ENCODE results near the gene GSTT2. TPM values are rescaled to one million over a fixed set of nuclear protein-coding genes. Genes with fewer than 3 reads are reported as not detected.
"Not testable (repeated sequence)": the region's sequence is repeated elsewhere in the genome, so short reads cannot be mapped to it uniquely, and the experiment has no call there.

The GSTT2 gene
- polyA plus RNA-seq, 1 experiment: 1.1 TPM

GRCh38 chr22:23954193-23954990 lies 25.5 kb upstream of the GSTT2 start:
- H3K27ac ChIP-seq (ENCODE audit: low read depth, low read length); POLR2A ChIA-PET; CTCF ChIA-PET; H3K4me3 ChIP-seq (ENCODE audit: low read depth, low read length); H3K9me3 ChIP-seq (ENCODE audit: control insufficient read depth, insufficient read depth, low read length); DNase-seq (ENCODE audit: low read depth, low spot score); H3K27me3 ChIP-seq (ENCODE audit: control insufficient read depth, insufficient read depth, low read length): not testable (repeated sequence)

DNA sequence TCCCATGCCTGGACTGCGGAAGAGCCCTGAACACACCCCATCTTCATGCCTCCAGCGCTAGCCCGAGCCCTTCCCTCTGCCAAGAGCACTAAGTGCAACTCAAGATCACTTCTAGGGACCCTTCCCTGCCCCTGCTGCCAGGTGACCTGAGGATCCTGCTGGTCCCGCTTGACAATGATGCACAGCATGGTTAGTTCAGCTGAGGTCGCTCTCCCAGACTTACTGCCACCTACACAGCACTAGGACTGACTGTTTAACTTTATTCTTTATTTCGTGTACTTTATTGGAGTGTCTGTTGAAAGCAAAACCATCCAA lies 25.0 kb upstream of the GSTT2 start:
- H3K27me3 ChIP-seq (ENCODE audit: control insufficient read depth, insufficient read depth, low read length); DNase-seq (ENCODE audit: low read depth, low spot score); POLR2A ChIA-PET; H3K27ac ChIP-seq (ENCODE audit: low read depth, low read length); H3K9me3 ChIP-seq (ENCODE audit: control insufficient read depth, insufficient read depth, low read length); H3K4me3 ChIP-seq (ENCODE audit: low read depth, low read length): not testable (repeated sequence)
- CTCF ChIA-PET: interaction anchor here (1.6 kb wide), 1 partner anchor 105 kb away, joined by 4 read pairs; no protein-coding TSS in a partner anchor

GRCh38 chr22:23955886-23956285 lies 24.0 kb upstream of the GSTT2 start:
- H3K27me3 ChIP-seq (ENCODE audit: control insufficient read depth, insufficient read depth, low read length); POLR2A ChIA-PET; H3K27ac ChIP-seq (ENCODE audit: low read depth, low read length); H3K9me3 ChIP-seq (ENCODE audit: control insufficient read depth, insufficient read depth, low read length); DNase-seq (ENCODE audit: low read depth, low spot score); H3K4me3 ChIP-seq (ENCODE audit: low read depth, low read length): not testable (repeated sequence)
- CTCF ChIA-PET: interaction anchor here (0.6 to 1.6 kb wide), 12 partner anchors 17 to 110 kb away, joined by 3 to 11 read pairs (median 4); partner anchors contain the start of gene SLC2A11

DNA sequence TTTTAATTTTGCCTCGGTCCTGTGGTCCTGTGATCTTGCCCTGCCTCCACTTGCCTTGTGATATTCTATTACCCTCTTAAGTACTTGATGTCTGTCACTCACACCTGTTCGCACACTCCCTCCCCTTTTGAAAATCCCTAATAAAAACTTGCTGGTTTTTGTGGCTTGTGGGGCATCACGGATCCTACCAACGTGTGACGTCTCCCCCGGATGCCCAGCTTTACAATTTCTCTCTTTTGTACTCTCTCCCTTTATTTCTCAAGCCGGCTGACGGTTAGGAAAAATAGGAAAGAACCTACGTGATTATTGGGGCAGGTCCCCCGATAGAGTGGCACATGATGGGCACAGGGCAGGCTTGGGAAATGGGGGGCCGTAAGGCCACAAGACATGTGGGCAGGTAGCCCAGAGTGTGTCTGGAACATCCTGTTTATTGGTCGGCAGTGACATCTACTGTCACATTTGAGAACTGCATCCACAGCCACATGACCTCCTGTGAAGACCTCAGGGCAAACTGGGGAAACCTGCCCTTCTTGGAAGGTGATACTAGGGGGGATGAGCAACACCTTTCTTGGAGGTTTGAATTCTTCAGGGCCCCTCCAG lies 23.5 kb upstream of the GSTT2 start:
- POLR2A ChIA-PET; H3K9me3 ChIP-seq (ENCODE audit: control insufficient read depth, insufficient read depth, low read length); H3K27ac ChIP-seq (ENCODE audit: low read depth, low read length); H3K27me3 ChIP-seq (ENCODE audit: control insufficient read depth, insufficient read depth, low read length); H3K4me3 ChIP-seq (ENCODE audit: low read depth, low read length): not testable (repeated sequence)
- CTCF ChIA-PET: interaction anchor here (0.6 to 1.6 kb wide), 12 partner anchors 17 to 110 kb away, joined by 3 to 11 read pairs (median 4); partner anchors contain the start of gene SLC2A11
- TF ChIP-seq, protein P1, sequence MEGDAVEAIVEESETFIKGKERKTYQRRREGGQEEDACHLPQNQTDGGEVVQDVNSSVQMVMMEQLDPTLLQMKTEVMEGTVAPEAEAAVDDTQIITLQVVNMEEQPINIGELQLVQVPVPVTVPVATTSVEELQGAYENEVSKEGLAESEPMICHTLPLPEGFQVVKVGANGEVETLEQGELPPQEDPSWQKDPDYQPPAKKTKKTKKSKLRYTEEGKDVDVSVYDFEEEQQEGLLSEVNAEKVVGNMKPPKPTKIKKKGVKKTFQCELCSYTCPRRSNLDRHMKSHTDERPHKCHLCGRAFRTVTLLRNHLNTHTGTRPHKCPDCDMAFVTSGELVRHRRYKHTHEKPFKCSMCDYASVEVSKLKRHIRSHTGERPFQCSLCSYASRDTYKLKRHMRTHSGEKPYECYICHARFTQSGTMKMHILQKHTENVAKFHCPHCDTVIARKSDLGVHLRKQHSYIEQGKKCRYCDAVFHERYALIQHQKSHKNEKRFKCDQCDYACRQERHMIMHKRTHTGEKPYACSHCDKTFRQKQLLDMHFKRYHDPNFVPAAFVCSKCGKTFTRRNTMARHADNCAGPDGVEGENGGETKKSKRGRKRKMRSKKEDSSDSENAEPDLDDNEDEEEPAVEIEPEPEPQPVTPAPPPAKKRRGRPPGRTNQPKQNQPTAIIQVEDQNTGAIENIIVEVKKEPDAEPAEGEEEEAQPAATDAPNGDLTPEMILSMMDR (IDR thresholded peaks at IDR 0.05; ENCODE audit: low read depth, low read length): peak; percentile 78
- DNase-seq (ENCODE audit: low read depth, low spot score): peak; percentile 24

DNA sequence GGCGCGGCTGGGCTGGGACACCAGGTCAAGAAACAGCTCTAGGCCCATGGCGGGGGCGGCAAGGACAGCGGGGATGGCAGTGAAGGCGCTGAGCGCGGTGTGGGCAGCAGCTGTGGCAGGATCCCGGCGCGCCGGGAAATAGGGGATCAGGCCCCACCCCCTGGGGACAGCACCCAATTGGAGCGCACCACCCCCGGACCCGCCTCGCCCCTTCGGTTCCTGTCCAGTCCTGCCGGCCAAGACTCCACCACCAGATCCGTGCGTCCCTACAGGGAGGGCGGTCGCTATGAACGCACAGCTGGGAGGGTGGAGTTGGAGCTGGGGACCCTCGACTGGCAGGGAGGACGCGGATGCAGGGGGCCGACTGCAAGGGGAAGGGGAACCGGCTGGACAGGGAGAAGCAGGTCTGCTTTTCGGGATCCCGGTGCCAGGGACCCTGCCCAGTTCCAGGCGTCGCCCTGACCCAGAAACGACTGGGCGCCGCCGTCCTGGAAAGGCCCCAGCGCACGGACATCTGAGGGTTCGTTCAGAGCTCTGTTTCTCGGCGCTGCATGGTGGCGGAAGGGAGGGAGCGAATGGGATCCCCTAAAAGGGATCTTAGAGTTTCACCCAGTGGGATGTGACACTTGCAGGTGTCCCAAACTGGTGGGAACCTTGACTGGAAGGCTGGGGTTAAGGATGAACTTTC lies 18.7 kb upstream of the GSTT2 start, which contains the start of gene GSTT2B:
Gene GSTT2B (minus strand): TSS at position 112 of the 688 bp plus-strand sequence. CDS start 64 bp downstream, at position 48.
- H3K27me3 ChIP-seq (ENCODE audit: control insufficient read depth, insufficient read depth, low read length); DNase-seq (ENCODE audit: low read depth, low spot score); POLR2A ChIA-PET; CTCF ChIA-PET; H3K9me3 ChIP-seq (ENCODE audit: control insufficient read depth, insufficient read depth, low read length); H3K27ac ChIP-seq (ENCODE audit: low read depth, low read length): not testable (repeated sequence)
- peak within 1 kb of the TSS; percentile 51 for H3K4me3 ChIP-seq (ENCODE audit: low read depth, low read length)

DNA sequence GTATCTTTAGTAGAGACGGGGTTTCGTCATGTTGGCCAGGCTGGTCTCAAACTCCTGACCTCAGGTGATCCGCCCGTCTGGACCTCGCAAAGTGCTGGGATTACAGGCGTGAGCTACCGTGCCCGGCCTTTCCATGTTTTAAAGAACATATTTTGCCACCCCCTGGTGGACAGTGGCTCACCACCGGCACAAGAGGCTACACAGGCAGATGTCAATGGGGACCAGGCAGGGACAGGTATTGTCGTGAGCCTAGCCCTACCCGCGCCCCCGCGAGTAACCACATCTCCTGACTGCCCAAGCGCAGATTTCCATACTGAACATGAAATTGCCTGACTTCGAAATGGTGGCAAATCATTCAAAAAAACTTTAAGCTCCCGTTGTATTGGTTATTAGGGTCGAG lies 13.8 kb upstream of the GSTT2 start:
- CTCF ChIA-PET; H3K4me3 ChIP-seq (ENCODE audit: low read depth, low read length); POLR2A ChIA-PET; H3K27ac ChIP-seq (ENCODE audit: low read depth, low read length); DNase-seq (ENCODE audit: low read depth, low spot score); H3K27me3 ChIP-seq (ENCODE audit: control insufficient read depth, insufficient read depth, low read length); H3K9me3 ChIP-seq (ENCODE audit: control insufficient read depth, insufficient read depth, low read length): not testable (repeated sequence)

GRCh38 chr22:23966568-23966967 lies 13.4 kb upstream of the GSTT2 start, which contains the start of gene DDTL:
Gene DDTL, plus strand, starts transcription at chr22:23966888. Its CDS starts 27 bp downstream, at chr22:23966915.
- CTCF ChIA-PET; H3K27ac ChIP-seq (ENCODE audit: low read depth, low read length): not testable (repeated sequence)

More at GRCh38 chr22:23966568-23966967, 13.4 kb upstream of the GSTT2 start, which contains the start of gene DDTL:
- POLR2A ChIA-PET; DNase-seq (ENCODE audit: low read depth, low spot score); H3K4me3 ChIP-seq (ENCODE audit: low read depth, low read length); H3K27me3 ChIP-seq (ENCODE audit: control insufficient read depth, insufficient read depth, low read length); H3K9me3 ChIP-seq (ENCODE audit: control insufficient read depth, insufficient read depth, low read length): not testable (repeated sequence)

All from AG04450 (cell line).